GOT3 (cell line): ENCODE measurements around the gene ABHD17A.

Experiments
- DNase-seq: peaks from one replicate; lab custom pipeline; 2025; ENCODE audit warnings: mixed read lengths; lab: John Stamatoyannopoulos, UW

Gene ABHD17A

DNA sequence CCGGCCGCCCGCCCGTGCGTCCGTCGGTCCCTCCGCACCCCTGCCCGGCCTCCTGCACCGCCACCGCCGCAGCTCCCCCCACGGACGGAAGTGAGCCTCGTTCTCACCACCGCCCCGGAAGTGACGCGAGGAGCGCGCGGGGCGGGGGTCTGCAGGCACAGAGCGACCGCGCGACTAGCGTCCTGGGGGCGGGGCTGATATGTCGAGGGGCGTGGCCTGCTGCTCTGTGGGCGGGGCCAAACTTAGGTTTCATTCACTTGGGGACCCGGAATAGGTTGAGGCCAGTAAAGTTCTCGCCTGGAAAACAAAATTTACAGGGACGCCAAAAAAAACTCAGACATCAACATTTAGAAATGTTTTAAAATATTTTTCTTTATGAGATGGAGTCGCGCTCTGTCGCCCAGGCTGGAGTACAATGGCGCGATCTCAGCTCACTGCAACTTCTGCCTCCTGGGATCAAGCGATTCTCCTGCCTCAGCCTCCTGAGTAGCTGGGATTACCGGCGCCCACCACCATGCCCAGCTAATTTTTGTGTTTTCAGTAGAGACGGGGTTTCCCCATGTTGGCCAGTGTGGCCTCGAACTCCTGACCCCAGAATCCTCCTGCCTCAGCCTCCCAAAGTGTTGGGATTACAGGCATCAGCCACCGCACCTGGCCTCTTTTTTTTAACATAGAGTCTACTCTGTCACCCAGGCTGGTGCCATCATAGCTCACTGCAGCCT, at the start of gene ABHD17A:
ABHD17A (minus strand) TSS at position 99 of the 722 bp plus-strand sequence. CDS start 3,930 bp downstream, outside the sequence.
- DNase-seq, result peak; percentile 68

DNA sequence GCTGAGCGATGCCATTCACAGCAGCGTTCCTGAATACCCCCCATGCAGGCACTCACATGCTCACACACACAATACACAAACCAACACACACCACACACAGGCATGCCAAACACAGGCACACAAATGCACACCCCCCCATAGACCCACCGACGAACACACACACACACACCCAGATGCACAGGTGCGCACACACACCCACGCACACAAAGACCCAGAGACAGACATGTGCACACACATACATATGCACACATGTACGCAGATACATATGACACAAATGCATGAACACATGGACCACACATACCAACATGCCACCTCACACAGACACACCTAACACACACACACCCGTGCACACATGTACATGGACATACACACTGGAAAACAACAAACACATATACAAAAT, 48.6 kb upstream of the ABHD17A start:
- no peak for DNase-seq

- DNase-seq, result no peak
These were observed 47.9 kb upstream of the ABHD17A start for GRCh38 chr19:1933244-1933643.

DNA sequence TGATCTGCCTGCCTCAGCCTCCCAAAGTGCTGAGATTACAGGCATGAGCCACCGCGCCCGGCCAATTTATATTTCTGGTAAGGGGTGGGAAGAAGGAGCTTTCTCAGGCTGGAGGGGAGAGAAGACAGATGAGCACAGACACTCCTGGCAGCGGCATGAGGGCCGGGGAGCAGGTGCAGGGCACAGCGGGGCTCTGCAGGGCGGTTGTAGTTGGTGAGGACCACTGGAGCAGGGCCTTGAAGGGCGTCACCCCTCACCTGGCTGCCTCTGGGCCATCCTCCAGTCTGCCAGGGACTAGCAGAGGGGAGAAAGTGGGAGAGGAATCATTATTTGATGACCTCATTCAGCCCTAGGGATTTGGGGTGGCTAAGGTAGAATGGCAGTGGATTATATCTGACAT, 47.1 kb upstream of the ABHD17A start:
- DNase-seq, result no peak

DNA sequence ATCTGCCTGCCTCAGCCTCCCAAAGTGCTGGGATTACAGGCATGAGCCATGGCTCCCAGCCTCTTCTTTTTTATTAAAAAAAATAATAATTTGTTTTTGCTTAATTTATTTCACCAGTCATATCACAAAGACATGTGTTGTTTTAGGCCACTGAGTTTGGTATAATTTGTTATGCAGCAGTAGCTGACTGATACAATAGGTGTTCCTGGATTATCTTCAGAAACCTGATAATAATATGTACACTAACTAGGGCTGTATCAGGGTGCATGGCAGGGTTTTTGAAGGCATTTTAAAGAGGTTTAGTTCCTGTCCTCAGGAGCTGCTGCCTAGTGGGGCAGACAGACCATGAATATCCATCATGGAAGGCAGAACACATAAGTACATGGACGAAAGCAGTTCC, 46.1 kb upstream of the ABHD17A start:
- no peak for DNase-seq

GRCh38 chr19:1929021-1929742, 43.9 kb upstream of the ABHD17A start:
- DNase-seq, result peak; percentile 29

DNA sequence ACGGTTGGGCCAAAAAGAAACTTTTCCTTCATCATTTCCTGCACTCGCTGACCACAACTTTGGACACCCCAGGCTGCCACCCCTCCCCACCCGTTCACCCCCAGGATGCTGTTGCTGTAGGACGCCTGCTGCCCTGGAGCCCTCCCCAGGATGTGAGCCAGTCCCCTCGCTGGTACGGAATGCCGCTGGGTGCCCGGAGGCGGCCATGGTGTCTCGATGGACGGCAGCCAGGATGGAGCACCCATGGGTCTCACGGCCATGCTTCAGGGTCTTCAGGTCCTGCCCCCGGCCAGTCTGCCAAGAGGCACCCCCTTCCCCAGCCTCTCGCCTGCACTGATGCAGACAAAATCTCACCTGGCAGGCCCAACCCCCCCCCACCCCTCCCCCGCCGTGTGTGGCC, 40.2 kb upstream of the ABHD17A start:
- no peak for DNase-seq

DNA sequence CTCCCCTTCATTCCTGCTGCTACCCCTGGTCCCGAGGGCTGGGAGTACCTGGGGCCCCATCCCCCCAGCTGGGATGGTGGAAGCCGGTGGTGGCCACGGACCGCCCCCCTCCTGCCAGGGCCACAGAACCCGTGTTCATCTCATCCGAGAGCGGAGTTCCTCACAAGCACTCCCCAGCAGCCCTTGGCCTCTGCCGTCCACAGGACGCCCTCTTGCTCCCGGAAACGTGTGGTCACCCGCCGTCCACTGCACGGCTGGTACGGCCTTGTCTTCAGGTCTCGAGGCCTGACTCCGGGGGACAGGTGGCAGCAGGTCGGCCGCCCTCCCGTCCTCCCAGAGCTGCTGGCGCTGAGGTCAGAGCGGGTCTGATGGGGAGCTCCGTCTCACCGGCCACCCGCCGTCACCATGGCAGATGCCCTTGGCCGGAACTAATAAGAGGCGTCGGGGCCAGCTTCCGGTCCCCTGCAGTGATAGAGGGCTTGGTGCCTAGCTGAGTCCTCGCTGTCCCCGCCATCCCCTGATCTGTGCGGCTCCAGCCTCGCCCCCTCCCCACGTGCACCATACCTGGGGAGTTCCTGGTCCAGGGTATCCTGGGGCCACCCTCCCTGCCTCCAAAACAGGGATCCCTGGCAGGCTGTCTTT, 39.1 kb upstream of the ABHD17A start:
- DNase-seq, result no peak

GRCh38 chr19:1923319-1923718, 38.0 kb upstream of the ABHD17A start:
- no peak for DNase-seq

- no peak for DNase-seq
These were observed 37.5 kb upstream of the ABHD17A start for GRCh38 chr19:1922803-1923202.

DNA sequence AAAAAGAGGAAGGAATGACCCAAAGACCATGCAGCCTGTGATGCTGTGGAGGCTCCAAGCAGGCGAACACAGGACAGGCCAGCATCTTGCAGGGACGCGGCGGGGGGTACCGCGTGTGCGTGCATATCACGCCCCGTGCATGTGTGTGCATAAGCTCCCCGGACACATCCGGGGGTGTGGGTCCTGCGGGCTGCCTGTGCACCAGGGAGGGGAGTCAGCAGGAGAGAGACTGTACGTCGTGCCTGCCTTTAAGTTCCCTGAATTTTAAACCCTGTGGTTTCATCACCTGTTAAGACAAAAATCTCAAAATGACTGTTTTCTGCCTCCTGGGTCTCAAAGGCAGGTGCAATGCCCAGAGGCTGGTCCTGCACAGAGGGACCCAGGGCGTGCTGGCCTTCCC, 36.5 kb upstream of the ABHD17A start:
- no peak for DNase-seq

DNA sequence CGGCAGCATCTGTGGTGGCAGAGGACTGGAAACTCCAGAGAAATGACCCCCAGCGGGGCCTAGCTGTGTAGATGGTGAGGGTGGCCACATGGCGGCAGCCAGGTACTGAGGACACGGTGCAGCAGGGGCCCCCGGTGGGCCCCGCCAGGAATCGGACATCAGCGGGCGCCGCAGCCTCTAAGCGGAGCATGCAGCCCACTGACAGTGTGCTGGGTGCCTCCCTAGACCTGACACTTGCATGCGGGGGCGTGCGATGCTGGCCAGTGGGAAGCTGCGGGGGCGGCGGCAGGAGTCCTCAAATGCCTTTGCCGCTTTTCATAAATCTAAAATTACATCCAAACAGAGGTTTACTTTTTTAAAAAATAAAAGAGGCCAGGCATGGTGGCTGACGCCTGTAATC, 36.0 kb upstream of the ABHD17A start:
- no peak for DNase-seq

DNA sequence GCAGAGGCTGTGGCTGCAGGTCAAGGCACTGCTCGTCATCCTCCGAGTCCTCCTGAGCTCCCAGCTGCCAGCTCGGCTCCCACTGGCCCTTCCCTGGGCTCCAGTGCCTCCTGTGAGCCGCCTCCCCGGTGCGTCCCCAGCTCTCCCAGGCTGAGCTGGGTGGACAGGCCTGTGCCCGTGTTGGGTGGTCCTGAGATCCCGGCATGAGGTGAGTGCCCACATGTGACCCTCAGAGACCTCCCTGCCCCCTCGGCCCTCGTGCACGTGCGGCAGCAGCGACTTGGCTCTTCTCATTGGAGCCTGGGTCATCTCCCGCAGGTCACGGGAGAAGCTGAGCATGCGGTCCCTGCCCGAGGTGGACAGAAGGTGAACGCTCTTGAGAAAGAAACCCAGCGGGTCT, 35.3 kb upstream of the ABHD17A start:
- DNase-seq, result no peak

GRCh38 chr19:1918975-1919374, 33.7 kb upstream of the ABHD17A start:
- no peak for DNase-seq

GRCh38 chr19:1917926-1918325, 32.6 kb upstream of the ABHD17A start:
- no peak for DNase-seq

DNA sequence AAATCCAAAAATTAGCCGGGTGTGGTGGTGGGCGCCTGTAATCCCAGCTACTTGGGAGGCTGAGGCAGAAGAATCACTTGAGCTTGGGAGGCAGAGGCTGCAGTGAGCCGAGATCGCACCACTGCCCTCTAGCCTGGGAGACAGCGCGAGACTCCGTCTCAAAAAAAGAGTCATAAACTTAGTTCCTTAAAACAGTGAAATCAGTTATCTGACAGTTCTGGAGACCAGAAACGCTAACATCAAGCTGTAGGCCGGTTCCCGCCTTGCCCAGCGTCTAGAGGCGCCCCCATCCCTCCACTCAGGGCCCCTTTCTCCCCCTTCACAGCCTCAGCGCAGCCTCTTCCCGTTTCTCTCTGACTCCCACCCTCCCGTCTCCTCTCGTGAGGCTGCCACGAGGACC, 31.9 kb upstream of the ABHD17A start:
- no peak for DNase-seq

GRCh38 chr19:1914826-1915341, 29.6 kb upstream of the ABHD17A start:
- no peak for DNase-seq

DNA sequence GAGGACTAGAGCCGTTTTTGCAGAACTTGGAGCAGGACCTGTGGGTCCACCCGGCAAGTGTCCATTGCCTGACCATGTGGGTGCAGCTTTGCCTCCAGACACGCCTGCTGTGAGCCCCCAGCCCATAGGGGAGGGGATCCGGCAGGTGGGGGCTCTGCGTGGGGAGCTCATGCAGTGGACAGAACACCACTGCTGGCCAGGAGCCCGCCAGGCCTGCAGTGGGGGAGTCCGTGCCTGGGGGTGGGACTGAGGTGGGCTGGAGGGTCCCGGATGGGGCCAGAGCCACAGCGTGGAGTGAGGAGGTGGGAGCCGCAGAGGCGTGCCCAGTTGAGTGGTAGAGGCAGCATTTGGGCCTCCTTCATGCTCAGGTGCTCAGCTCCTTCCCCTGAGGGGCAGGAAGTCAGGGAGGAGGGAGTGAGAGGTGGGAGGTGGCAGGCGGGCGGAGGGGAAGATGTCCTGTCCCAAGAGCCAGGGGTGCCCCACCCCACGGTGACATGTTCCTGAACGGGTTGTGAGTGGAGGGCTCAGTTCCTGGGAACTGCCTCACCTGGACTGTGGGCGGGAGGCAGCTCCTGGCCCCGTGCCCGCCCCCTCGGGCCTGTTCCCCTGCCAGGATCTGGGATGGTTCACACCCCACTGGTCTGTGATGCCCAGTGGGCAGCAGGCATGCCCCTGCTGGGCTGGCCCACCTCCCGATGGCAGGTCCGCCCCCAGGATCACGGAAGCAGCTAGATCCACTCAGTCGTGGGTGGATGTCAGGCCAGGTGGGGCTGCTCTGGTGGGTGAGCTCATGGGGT, 28.7 kb upstream of the ABHD17A start:
- no peak for DNase-seq

GRCh38 chr19:1912760-1913505, 27.6 kb upstream of the ABHD17A start:
- DNase-seq, result no peak

DNA sequence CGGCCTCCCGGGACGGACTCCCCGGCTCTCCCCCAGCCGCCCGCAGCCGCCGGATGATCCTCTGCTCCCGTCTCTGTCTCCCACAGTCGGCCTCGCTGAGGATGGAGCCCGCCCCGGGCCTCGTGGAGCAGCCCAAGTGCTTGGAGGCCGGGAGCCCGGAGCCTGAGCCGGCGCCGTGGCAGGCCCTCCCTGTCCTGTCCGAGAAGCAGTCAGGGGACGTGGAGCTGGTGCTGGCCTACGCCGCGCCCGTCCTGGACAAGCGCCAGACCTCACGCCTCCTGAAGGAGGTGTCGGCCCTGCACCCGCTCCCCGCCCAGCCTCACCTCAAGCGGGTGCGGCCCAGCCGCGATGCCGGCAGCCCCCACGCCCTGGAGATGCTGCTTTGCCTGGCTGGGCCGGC, 26.7 kb upstream of the ABHD17A start:
- no peak for DNase-seq

- no peak for DNase-seq
These were observed 25.8 kb upstream of the ABHD17A start for GRCh38 chr19:1911098-1911497.
